Heart right ventricle (tissue), 16 donors: ENCODE results near the gene MICAL3. TPM values are rescaled to one million over a fixed set of nuclear protein-coding genes. Genes with fewer than 3 reads are reported as not detected.
A peak's percentile ranks its signal among the peaks of the same experiment; 100 is the strongest.
"Not testable (repeated sequence)": the region's sequence is repeated elsewhere in the genome, so short reads cannot be mapped to it uniquely, and the experiment has no call there.

Source experiments
- ATAC-seq, 8 donors: fragments of 200-7000 bp; cut with Tn5 transposase; one replicate each; pipeline ENCODE4 v1.9.1; 2020; ENCODE audit warnings: mild to moderate bottlenecking in 8 of 8, moderate library complexity in 8 of 8, moderate number of reproducible peaks in 1 of 8
- DNase-seq, 2 donors: peaks; one replicate each; pipeline ENCODE4 v3.0.0-alpha.2; 2020
- H3K27ac ChIP-seq, 10 donors: fragments of 200-600 bp; sonication (generic) in 2 of 10; one replicate each; pipeline versions ENCODE4 v1.5.0 to v1.8.0; 2020 to 2022; ENCODE audit warnings: mild to moderate bottlenecking in 3 of 10
- H3K27me3 ChIP-seq, 7 donors: fragments of 200-600 bp; one replicate each; pipeline ENCODE4 v1.8.0; 2021 to 2022; ENCODE audit warnings: mild to moderate bottlenecking in 2 of 7
- H3K36me3 ChIP-seq, 9 donors: fragments of 200-600 bp; sonication (generic) in 1 of 9; one replicate each; pipeline versions ENCODE4 v1.5.0 to v1.8.0; 2020 to 2022; ENCODE audit warnings: mild to moderate bottlenecking in 2 of 9
- H3K4me1 ChIP-seq, 9 donors: fragments of 200-600 bp; sonication (generic) in 1 of 9; one replicate each; pipeline versions ENCODE4 v1.5.0 to v1.8.0; 2020 to 2022; ENCODE audit warnings: mild to moderate bottlenecking in 4 of 9
- H3K4me3 ChIP-seq, 10 donors: fragments of 200-600 bp; sonication (generic) in 2 of 10; one replicate each; pipeline versions ENCODE4 v1.5.0 to v1.8.0; 2020 to 2022; ENCODE audit warnings: mild to moderate bottlenecking in 7 of 10, moderate library complexity in 2 of 10
- H3K9me3 ChIP-seq, 11 donors: fragments of 200-600 bp in 10 of 11; sonication (generic) in 2 of 11; one replicate each; pipeline versions ENCODE4 v1.5.0 to v1.8.0; 2013 to 2022; ENCODE audit warnings: mild to moderate bottlenecking in 2 of 11, control low read depth in 1 of 11, moderate library complexity in 1 of 11
- WGBS, 2 donors: extraction: QIAGEN DNeasy Blood & Tissue Kit; methylation state at CpG; one replicate each; pipeline ENCODE4 v1.1.7; 2013; ENCODE audit warnings: inconsistent platforms in 1 of 2; 5-methylcytosine and 5-hydroxymethylcytosine counted together
- intact Hi-C, 10 donors: fragments of 100-400 bp; cut with DNase I; formaldehyde crosslinking; loops; one replicate each; pipeline versions ENCODE4 v1.11.1 to v1.14.2; 2022
- long read RNA-seq, 3 donors: library from polyadenylated mRNA; unstranded; transcript quantifications; one replicate each; pipeline ENCODE4 v2.0.0, GENCODE V29; 2020 to 2021
- polyA plus RNA-seq, 2 donors: library from polyadenylated mRNA; stranded (reverse); fragments of 200-250 nt; gene quantifications; one replicate each; pipeline ENCODE4 v1.2.3, GENCODE V29; 2013
- total RNA-seq, 10 donors: library from RNA; stranded (reverse); fragmentation: NEBNext Ultra II Directional in 3 of 10; extraction: Animal tissue kit (Norgen Biotek cat#: 25700) in 3 of 10; gene quantifications; one replicate each; pipeline versions ENCODE4 v1.2.1 to v1.2.4, GENCODE V29; 2021 to 2023
- TF ChIP-seq, protein P1 (sequence below), 9 donors: fragments of 200-600 bp; sonication (generic) in 2 of 9; IDR thresholded peaks; one replicate each; pipeline versions ENCODE4 v1.5.0 to v1.8.0; 2021 to 2022; ENCODE audit warnings: antibody characterized with exemption in 9 of 9, mild to moderate bottlenecking in 5 of 9, moderate library complexity in 1 of 9
- donor health status: Arrhythmogenic right ventricular cardiomyopathy.
- donor health status: ischemic (EF 13 %, LVEDD 7.1; RV severe dilation, severe dysfunction).
- donor health status: healthy with polysubstance abuse.
- donor health status: DM: no; HTN: yes; CAD: no.
- donor health status: DM: no; HTN: no; CAD: no.
- donor health status: ischemic (EF 25% LVEDD 6.9; RV normal size, moderate dysfunction).
- donor health status: ischemic (EF 25% LVEDD 5.7; RV mildly dilated, moderate dysfunction).
- donor health status: healthy.
- donor health status: DM: yes; HTN: yes; CAD: no.
- donor health status: Ischemic cardiomyopathy.
- donor health status: ischemic (EF 35%, LVEDD 5.7; RV mildly dilated, moderate dysfunction).
- donor health status: nonischemic (EF 11% LVEDD 7.7; RV severe dilation, severe dysfunction).
- donor health status: DM: yes; HTN: yes; CAD: no.
- donor health status: PGD.
- donor health status: ischemic (EF 29% LVEDD 5.4; RV normal size, mild dysfunction).
- donor health status: nonischemic (EF 23%, LVEDD 6.1; RV moderate dilation, normal function).

The MICAL3 gene, protein sequence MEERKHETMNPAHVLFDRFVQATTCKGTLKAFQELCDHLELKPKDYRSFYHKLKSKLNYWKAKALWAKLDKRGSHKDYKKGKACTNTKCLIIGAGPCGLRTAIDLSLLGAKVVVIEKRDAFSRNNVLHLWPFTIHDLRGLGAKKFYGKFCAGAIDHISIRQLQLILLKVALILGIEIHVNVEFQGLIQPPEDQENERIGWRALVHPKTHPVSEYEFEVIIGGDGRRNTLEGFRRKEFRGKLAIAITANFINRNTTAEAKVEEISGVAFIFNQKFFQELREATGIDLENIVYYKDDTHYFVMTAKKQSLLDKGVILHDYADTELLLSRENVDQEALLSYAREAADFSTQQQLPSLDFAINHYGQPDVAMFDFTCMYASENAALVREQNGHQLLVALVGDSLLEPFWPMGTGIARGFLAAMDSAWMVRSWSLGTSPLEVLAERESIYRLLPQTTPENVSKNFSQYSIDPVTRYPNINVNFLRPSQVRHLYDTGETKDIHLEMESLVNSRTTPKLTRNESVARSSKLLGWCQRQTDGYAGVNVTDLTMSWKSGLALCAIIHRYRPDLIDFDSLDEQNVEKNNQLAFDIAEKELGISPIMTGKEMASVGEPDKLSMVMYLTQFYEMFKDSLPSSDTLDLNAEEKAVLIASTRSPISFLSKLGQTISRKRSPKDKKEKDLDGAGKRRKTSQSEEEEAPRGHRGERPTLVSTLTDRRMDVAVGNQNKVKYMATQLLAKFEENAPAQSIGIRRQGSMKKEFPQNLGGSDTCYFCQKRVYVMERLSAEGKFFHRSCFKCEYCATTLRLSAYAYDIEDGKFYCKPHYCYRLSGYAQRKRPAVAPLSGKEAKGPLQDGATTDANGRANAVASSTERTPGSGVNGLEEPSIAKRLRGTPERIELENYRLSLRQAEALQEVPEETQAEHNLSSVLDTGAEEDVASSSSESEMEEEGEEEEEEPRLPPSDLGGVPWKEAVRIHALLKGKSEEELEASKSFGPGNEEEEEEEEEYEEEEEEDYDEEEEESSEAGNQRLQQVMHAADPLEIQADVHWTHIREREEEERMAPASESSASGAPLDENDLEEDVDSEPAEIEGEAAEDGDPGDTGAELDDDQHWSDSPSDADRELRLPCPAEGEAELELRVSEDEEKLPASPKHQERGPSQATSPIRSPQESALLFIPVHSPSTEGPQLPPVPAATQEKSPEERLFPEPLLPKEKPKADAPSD (N-terminal part only)
- total RNA-seq = 100 to 1,000 TPM in 9 of 10 donors, 10 to 100 TPM in 1; 74.7 to 137 (median 112) TPM
- 10 to 100 TPM; 13.2 to 63.1 TPM for polyA plus RNA-seq
- long read RNA-seq, donor 1, partial matches to known transcripts = 3 of 30 reads
- long read RNA-seq, donor 1, other reads (novel, unspliced or antisense) = 26 of 30 reads
- long read RNA-seq, donor 2, partial matches to known transcripts = 6 of 76 reads
- long read RNA-seq, donor 2, other reads (novel, unspliced or antisense) = 68 of 76 reads
- long read RNA-seq, donor 3, partial matches to known transcripts = 16 of 89 reads
- long read RNA-seq, donor 3, other reads (novel, unspliced or antisense) = 72 of 89 reads

DNA sequence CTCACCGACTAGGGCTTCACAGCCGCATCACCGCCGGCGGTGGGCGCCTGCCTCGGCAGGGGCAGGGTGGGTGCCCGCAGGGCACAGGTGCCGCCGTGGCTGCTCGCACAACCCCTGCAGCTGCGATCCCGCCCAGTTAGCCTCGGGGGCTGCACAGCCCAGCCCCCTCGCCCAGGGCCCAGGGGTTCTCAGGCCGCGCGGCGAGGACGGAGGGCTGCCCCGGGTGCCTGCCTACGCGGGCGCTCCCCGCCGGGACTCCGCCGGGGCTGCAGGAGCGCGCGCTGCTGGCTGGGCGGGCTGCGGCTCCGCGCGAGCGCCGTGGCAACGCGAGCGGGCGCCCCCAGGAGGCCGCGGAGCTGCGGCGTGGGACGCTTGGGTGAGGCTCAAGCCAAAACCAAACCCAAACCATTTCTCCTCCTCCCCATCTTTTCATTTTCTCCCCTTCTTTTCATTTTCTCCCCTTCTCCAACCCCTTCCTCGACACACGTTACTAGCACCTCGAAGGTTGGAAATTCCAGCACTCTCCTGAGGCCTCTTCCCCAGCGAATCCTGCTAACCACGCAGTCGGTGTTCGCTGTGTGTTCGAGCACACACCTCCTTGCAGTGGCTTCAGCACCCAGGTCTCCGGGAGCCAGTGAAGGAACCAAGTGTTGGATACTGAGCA lies at the start of gene MICAL3:
Gene MICAL3 (minus strand): TSS at position 286 of the 664 bp plus-strand sequence. CDS start 117,749 bp downstream, outside the sequence.
- Histone ChIP-seq H3K36me3 (no peaks in the 10 kb centered on the region), H3K4me1 (peaks cover 0 to 36% (median 17%) of the 10 kb centered on the region in 9 donors), H3K27ac (peak within 1 kb of the TSS; percentile 35 to 95 (median 78)), H3K4me3 (peak within 1 kb of the TSS; percentile 49 to 85 (median 80)), H3K9me3 (no peaks in the 10 kb centered on the region), H3K27me3 (peaks cover 0 to 59% (median 0%) of the 10 kb centered on the region in 7 donors)
- intact Hi-C loops = loop anchor here in 8 of 10 donors (2.0 to 10.0 kb wide), 11 partner anchors 24 to 200 kb away; partner anchors contain the start of gene PEX26 (in 2 of the 8)
- TF ChIP-seq, protein P1, sequence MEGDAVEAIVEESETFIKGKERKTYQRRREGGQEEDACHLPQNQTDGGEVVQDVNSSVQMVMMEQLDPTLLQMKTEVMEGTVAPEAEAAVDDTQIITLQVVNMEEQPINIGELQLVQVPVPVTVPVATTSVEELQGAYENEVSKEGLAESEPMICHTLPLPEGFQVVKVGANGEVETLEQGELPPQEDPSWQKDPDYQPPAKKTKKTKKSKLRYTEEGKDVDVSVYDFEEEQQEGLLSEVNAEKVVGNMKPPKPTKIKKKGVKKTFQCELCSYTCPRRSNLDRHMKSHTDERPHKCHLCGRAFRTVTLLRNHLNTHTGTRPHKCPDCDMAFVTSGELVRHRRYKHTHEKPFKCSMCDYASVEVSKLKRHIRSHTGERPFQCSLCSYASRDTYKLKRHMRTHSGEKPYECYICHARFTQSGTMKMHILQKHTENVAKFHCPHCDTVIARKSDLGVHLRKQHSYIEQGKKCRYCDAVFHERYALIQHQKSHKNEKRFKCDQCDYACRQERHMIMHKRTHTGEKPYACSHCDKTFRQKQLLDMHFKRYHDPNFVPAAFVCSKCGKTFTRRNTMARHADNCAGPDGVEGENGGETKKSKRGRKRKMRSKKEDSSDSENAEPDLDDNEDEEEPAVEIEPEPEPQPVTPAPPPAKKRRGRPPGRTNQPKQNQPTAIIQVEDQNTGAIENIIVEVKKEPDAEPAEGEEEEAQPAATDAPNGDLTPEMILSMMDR (IDR thresholded peaks at IDR 0.05) = peak; percentile 39 to 83 (median 72)
- DNase-seq = peak in 1 of 2 donors; percentile 66
- 2% methylated on average over 56 of the region's 56 CpGs for WGBS, 2 donors
- ATAC-seq = peak; percentile 74 to 92 (median 88)

DNA sequence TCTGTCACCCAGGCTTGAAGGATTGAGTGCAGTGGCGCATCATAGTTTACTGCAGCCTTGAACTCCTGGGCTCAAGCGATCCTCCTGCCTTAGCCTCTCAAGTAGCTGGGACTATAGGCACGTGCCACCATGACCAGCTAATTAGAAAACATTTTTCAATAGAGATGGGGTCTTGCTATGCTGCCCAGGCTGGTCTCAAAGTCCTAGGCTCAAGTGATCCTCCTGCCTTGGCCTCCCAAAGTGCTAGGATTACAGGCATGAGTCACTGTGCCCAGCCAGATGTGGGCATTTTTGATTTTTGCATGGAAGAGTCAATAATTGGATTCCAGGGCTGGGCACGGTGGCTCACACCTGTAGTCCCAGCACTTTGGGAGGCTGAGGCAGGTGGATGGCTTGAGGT lies 49.6 kb upstream of the MICAL3 start:
- not testable (repeated sequence) for H3K36me3 ChIP-seq, H3K27ac ChIP-seq, DNase-seq, ATAC-seq, H3K27me3 ChIP-seq, H3K9me3 ChIP-seq, H3K4me3 ChIP-seq
- WGBS, 2 donors = 91 to 95% methylated on average over 4 of the region's 4 CpGs
- intact Hi-C loops = loop anchor here (1.0 to 10.0 kb wide), 13 partner anchors 47 to 519 kb away; partner anchors contain the start of genes MICAL3 (in 2 of the 10) and BCL2L13 (in 1 of the 10)
- H3K4me1 ChIP-seq = peaks cover 9 to 32% (median 24%) of the 10 kb centered on the region in 9 donors

DNA sequence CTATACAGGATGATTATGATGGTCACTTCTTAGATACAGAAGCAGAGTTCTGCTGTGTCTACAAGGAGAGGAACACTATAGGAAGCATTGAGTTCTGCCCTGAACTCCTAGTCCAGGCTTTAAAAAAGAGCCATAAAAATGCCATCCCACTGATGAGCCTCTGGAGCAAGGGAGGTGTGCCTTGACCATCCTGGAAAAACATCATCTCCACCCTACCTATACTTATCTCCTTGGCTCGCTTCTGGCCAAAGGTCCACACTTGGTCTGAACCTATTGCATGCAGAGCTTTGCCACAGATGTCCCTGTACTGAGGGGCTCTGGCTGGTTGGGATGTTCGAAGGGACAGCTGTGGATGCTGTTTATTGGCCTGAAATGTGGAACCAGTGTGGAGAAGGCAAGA lies 49.1 kb upstream of the MICAL3 start:
- Histone ChIP-seq H3K27ac (no peak overlapping the region), H3K4me1 (peaks cover 9 to 32% (median 24%) of the 10 kb centered on the region in 9 donors)
- intact Hi-C loops = loop anchor here in 9 of 10 donors (2.0 to 10.0 kb wide), 11 partner anchors 46 to 519 kb away; partner anchors contain the start of genes MICAL3 (in 2 of the 9) and BCL2L13 (in 1 of the 9)

More for the DNA sequence above, 49.1 kb upstream of the MICAL3 start:
- H3K4me3 ChIP-seq = no peak overlapping the region
- DNase-seq = no peak
- WGBS, 2 donors = 88 to 93% methylated on average over 2 of the region's 2 CpGs
- ATAC-seq = no peak
- H3K36me3 ChIP-seq = no peaks in the 10 kb centered on the region
- H3K9me3 ChIP-seq = no peaks in the 10 kb centered on the region
- TF ChIP-seq, protein P1 (IDR thresholded peaks at IDR 0.05) = no peak
- no peaks in the 10 kb centered on the region for H3K27me3 ChIP-seq
